Stimulated activated naive CD8-positive, alpha-beta T cell treated with anti-CD3 and anti-CD28 coated beads, Interleukin-15, Interleukin-2, amounts not matched to agents 100 U/mL and 50 U/mL, for 24 hours (primary cell): ENCODE data around the gene HAPLN2.

Source experiments
- ATAC-seq: fragments of 150-1000 bp; cut with Tn5 transposase; one replicate; pipeline ENCODE4 v1.10.0; 2021
- DNase-seq: peaks from one replicate; pipeline ENCODE4 v3.0.0; 2021

The HAPLN2 gene

DNA sequence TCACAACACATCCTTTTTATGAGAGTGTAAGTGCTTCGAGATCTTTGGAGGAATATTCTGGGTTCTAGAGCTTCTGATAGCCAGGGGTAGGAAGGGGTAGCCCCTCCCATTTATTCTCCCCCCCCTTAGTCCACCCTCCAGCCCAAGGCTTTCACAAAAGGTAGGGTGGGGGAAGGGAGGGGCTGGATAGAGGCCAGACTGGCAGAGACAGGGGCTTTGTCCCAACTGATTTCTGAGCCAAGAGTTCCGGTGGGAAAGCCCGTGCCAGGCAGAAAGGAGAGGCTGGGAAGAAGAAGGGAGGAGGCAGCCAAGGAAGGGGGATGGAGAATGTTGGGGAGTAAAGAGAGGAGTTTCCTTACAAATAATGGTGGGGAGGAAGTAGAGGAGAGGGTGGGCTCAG, 25.8 kb downstream of the HAPLN2 start:
- DNase-seq, result no peak
- no peak for ATAC-seq

DNA sequence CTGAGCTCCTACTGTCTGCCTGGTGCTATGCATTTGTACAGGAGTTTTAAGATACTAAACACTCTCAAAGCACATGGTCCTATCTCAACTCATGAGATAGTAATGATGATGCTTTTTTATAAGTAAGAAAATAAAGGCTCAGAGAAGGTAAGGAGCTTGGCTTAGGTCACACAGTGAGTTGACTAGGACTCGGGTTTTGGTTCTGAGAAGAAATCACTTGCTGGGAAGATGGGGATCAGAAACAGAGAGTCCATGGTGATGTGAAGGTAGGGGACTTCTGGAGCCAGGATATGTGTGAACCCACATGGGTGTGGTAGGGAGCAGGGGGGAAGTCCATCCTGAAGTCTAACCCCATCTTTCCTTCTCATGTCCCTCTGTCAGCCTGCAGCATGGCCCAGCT, 26.5 kb downstream of the HAPLN2 start:
- no peak for DNase-seq
- ATAC-seq, result no peak

DNA sequence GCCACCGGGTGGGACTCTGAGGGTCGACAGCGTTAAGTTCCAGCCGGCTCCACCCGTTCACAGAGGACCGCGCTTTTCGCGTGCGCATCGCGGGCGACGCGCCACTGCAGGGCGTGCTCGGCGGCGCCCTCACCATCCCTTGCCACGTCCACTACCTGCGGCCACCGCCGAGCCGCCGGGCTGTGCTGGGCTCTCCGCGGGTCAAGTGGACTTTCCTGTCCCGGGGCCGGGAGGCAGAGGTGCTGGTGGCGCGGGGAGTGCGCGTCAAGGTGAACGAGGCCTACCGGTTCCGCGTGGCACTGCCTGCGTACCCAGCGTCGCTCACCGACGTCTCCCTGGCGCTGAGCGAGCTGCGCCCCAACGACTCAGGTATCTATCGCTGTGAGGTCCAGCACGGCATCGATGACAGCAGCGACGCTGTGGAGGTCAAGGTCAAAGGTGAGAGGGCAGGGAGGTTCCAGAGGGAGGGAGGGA, 27.6 kb downstream of the HAPLN2 start:
- ATAC-seq (no peak), DNase-seq (no peak)

DNA sequence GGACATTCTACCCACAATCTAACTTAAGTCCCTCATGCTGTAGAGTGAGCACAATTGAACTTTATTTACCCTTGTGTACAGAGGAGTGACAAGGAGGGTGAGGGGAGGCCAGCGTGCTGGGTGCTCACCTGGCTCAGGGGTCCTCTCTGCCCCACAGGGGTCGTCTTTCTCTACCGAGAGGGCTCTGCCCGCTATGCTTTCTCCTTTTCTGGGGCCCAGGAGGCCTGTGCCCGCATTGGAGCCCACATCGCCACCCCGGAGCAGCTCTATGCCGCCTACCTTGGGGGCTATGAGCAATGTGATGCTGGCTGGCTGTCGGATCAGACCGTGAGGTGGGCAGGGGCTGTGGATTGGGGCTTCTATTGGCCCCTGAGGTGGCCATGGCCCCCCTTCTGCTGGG, 28.1 kb downstream of the HAPLN2 start:
- DNase-seq, result no peak
- no peak for ATAC-seq

DNA sequence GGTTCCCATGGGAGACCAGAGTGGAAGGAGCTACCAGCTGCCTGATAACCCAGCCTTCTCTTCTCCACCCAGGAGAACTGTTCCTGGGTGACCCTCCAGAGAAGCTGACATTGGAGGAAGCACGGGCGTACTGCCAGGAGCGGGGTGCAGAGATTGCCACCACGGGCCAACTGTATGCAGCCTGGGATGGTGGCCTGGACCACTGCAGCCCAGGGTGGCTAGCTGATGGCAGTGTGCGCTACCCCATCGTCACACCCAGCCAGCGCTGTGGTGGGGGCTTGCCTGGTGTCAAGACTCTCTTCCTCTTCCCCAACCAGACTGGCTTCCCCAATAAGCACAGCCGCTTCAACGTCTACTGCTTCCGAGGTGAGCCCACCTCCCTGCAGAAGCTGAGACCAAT, 29.3 kb downstream of the HAPLN2 start:
- ATAC-seq, result no peak
- DNase-seq, result no peak

DNA sequence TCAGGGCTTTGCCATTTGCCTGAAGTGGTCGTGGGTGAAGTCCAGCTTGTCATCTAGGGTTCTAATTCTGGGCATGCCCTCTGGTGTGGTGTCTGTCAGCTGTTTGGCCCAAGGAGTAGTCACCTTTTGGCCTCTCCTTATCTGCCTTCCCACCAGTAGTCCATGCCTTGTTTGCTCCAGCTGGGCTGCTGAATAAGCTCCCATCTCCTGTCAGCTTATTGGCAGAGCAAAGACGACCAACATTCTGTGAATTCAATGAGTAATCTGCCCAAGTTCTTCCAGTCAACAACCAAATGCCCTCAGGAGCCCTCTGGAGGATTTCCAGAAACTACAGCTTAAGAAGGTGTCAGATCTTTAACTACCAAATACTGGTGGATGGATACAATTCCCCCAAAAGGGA, 29.7 kb downstream of the HAPLN2 start:
- ATAC-seq, result no peak
- DNase-seq, result no peak

DNA sequence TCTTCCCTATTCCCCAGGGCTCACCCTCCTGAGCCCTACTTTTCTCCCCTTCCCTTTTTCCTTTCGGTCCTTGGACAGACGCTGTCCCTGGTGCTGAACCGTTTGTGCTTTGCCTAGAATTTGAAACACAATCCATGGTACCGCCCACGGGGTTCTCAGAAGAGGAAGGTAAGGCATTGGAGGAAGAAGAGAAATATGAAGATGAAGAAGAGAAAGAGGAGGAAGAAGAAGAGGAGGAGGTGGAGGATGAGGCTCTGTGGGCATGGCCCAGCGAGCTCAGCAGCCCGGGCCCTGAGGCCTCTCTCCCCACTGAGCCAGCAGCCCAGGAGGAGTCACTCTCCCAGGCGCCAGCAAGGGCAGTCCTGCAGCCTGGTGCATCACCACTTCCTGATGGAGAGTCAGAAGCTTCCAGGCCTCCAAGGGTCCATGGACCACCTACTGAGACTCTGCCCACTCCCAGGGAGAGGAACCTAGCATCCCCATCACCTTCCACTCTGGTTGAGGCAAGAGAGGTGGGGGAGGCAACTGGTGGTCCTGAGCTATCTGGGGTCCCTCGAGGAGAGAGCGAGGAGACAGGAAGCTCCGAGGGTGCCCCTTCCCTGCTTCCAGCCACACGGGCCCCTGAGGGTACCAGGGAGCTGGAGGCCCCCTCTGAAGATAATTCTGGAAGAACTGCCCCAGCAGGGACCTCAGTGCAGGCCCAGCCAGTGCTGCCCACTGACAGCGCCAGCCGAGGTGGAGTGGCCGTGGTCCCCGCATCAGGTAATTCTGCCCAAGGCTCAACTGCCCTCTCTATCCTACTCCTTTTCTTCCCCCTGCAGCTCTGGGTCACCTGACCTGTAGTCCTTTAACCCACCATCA, 33.1 kb downstream of the HAPLN2 start:
- DNase-seq (peak; percentile 37), ATAC-seq (no peak)

DNA sequence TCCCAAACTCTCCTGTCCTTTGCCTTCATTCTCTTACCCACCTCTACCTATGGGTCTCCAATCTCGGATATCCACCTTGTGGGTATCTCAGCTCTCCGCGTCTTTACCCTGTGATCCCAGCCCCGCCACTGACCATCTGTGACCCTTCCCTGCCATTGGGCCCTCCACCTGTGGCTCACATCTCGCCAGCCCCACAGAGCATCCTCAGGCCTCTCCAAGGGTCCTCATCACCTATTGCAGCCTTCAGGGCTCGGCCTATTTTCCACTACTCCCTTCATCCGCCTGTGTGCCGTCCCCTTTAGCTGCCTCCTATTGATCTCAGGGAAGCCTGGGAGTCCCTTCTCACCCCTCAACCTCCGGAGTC, 33.8 kb downstream of the HAPLN2 start:
- ATAC-seq, result no peak
- DNase-seq, result no peak

DNA sequence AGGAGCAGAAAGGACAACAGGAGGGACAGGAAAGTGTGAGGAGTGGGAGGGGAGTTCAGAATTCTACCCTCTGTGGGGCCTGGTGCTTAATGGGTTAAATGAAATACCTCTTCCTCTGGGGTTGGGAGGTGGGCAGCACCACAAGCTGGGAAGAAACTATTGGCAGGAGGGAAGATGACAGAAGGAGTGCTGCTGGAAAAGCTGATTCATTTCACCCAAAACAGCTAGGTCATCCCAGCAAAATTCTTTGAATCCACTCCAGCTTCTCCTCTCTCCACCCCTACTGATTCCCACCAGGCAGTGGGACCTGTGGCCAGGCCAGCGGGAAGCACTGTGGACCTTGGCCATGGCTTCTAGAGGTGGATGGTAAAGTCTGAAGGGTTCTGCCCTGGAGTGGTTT, 35.5 kb downstream of the HAPLN2 start:
- DNase-seq (no peak), ATAC-seq (no peak)

DNA sequence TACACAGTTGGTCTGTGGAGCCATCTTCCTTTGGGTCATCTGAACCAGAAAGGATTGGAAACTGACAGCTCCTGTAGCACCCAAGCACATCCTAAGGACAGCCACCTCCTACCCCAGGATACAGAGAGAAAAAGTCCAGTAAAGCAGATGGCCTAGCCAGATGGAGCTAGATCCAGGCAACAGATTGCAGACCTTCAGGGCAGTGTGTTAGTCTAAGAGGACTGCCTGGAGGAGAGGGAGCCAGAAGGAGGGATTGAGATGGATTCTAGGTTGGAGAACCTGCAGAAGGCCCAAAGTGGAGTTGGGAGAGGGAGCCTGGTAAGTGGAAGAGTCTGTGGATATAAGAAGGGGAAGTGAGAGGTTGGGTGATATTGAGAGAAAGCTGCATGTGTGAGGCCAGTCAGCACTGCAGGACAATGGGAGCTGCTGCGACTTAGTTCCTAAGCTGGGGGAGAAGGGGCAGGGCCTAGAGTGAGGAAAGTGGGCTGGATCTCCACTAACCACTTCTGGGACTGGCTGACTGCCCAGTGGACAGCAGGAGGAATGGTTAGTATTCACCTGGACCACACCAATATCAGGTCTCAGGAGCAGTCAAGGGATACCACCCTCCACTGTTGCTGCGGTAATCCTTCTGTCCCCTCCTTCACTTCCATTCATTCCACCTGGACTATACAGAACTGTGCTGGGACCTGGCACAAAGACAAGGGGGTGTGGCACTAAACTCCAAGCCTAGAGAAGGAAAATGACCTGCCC, 36.1 kb downstream of the HAPLN2 start:
- no peak for DNase-seq
- ATAC-seq, result no peak

DNA sequence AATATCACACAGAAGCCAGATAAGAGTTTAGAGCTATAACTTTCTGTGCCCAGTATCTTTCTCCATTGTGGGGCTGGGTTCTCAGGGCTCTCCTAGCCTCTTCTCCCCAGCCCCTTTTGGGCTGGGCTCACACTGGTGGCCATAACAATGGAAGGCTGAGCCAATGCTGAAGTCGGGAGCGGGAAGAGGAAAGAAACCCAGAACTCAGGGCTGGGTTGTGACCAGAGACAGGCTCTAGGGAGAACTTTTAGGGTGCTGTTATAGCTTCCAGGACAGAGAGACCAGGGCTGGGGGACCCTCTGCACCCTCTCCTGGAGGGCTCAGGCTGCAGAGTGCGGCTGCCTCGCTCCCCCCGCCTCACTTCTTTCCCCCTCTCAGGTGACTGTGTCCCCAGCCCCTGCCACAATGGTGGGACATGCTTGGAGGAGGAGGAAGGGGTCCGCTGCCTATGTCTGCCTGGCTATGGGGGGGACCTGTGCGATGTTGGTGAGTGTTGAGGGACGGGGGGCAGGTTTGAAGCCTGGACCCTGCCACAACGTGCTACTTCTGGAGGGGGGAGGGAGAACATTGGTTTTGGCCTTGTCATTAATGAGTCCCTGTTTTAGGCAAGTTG, 36.8 kb downstream of the HAPLN2 start:
- DNase-seq (no peak), ATAC-seq (no peak)

DNA sequence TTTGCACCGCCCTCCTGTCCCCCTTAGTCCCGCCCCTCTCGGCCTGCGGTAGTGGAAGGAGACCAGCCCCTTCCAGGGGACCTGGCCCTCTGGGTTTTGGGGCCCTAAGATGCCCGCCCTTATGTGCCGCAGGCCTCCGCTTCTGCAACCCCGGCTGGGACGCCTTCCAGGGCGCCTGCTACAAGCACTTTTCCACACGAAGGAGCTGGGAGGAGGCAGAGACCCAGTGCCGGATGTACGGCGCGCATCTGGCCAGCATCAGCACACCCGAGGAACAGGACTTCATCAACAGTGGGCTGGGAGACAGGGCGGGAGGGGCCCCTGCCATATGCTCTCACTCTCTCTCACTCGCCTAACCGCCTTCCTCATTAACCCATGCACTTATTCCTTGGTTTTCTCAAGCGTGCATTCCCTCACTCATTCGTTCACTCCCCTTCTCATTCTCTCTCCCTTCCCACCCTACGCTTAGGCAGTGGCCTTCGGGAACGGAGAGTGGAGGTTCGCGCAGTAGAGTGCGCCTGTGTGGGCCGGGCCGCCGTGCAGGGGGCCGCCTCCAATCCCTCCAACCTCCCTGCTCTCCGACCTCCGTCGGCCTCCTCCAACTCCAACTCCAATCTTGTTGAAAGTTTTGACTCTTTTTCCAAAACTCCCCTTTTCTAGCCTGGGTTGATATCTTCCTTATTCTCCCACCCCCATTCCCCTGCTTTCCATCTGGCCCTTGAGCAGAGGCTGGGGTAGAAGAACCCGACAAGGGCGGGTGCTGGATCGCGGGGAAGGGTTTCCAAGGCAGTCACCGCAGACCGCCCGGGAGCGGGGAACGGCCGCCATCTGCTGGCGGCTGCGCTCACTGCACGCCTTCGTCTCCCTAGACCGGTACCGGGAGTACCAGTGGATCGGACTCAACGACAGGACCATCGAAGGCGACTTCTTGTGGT, 37.9 kb downstream of the HAPLN2 start:
- DNase-seq, result peak; percentile 84

DNA sequence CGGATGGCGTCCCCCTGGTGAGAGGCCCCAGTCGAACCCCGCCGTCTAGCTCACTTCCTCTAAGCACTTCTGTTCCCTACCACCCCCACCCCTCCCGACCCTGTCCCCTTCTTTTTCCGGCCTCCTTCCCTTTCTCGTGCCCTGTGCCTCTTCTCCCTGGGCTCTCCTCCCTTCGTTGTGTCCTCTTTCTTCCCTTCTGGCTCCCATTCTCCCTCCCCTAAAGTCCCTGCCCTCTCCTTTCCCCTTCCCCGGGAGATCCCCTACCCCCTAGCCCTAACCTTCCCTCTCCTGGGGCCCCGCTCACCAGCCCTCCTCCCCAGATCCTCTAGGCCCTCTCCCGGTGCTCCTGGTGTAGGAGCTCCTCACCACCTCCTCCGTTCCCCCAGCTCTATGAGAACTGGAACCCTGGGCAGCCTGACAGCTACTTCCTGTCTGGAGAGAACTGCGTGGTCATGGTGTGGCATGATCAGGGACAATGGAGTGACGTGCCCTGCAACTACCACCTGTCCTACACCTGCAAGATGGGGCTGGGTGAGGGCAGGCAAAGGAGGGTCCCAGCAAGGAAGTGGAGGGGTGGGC, 38.6 kb downstream of the HAPLN2 start:
- ATAC-seq (no peak), DNase-seq (no peak)

More for the DNA sequence above, 37.9 kb downstream of the HAPLN2 start:
- peak; percentile 24 for ATAC-seq

DNA sequence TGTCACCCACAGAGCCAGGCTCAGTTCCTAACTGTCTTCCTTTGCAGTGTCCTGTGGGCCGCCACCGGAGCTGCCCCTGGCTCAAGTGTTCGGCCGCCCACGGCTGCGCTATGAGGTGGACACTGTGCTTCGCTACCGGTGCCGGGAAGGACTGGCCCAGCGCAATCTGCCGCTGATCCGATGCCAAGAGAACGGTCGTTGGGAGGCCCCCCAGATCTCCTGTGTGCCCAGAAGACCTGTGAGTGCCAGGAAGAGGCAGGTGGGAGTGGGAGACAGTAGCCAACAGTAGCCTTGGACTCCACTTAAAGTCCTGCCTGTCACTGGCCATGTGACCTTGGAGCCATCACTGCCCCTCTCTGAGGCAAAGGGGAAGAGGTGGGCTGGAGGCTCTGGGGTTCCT, 39.3 kb downstream of the HAPLN2 start:
- no peak for ATAC-seq
- no peak for DNase-seq

DNA sequence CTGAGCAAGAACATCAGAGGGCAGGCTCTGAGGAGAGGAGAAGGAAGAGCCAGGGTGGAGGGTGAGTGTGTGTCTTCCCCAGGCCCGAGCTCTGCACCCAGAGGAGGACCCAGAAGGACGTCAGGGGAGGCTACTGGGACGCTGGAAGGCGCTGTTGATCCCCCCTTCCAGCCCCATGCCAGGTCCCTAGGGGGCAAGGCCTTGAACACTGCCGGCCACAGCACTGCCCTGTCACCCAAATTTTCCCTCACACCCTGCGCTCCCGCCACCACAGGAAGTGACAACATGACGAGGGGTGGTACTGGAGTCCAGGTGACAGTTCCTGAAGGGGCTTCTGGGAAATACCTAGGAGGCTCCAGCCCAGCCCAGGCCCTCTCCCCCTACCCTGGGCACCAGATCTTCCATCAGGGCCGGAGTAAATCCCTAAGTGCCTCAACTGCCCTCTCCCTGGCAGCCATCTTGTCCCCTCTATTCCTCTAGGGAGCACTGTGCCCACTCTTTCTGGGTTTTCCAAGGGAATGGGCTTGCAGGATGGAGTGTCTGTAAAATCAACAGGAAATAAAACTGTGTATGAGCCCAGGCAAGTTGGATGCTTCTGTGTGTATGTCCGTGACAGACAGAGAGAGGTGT, 39.8 kb downstream of the HAPLN2 start:
- DNase-seq (no peak), ATAC-seq (no peak)

DNA sequence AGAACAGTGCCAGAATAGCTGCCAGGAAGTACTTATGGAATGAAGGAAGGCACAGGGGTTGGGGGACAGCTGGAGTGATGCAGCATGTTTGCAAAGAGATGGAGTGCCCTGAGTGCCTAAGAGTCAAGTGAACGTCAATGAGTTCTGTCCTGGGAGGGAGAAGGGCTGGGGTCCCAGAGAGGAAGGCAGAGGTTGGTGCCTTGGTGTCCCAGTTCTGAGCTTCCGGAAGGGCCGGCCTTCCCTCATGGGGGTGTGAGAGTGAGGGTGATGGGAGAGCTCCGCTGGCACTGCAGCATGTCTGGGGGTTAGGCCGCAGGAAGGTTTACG, 40.4 kb downstream of the HAPLN2 start:
- ATAC-seq (no peak), DNase-seq (no peak)

DNA sequence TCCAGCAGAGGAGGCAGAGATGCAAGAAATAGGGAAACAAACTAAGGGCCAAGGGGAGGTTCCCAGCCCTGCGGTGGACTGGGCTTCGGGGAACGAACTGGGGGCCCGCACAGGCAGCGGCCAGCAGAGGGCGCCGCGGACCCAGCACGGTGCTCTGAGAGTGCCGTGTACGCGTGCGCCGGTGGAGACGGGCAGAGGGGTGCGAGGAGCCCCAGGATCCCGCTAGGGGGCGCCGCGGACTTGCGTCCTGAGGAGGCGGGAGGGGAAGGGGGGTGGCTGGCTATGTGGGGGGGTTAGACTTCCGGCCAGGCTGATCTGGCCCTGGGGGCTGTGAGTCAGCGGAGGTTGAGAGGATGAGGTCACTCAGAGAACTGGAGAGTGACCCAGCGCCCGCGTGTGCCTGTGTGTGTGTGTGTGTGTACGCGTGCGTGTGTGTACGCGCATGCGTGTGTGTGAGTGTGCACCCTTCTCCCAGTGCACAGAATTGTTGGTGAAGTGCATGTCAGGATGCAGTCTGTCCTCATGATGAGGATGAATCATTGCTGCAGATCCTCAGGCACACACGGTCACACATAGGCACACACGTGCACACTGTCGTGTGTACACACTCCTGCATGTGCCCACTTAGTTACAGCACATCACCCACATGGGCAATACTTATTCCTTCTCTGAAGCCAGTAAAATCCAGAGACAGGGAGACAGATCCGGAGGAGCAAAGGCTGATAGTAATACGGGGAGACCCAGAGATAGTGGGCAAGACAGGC, 41.0 kb downstream of the HAPLN2 start:
- peak; percentile 99 for DNase-seq
- ATAC-seq, result peak; percentile 85

DNA sequence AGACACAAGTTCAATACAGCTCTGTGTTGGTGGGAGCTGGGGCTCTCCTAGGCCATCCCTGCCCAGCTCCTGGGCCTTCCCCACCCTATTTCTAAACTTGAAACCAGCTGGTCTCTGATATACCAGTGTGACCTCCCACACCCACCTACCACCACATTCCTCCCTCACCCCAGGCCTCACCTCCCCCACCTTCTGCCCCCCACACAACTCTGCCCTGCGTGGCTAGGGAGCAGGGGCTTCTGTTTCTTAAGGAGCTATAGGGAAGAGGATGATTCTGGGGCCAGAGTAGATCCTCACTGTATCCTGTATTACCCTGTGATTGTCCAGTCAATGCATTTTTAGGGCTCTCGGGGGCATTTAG, 41.5 kb downstream of the HAPLN2 start:
- DNase-seq, result no peak

DNA sequence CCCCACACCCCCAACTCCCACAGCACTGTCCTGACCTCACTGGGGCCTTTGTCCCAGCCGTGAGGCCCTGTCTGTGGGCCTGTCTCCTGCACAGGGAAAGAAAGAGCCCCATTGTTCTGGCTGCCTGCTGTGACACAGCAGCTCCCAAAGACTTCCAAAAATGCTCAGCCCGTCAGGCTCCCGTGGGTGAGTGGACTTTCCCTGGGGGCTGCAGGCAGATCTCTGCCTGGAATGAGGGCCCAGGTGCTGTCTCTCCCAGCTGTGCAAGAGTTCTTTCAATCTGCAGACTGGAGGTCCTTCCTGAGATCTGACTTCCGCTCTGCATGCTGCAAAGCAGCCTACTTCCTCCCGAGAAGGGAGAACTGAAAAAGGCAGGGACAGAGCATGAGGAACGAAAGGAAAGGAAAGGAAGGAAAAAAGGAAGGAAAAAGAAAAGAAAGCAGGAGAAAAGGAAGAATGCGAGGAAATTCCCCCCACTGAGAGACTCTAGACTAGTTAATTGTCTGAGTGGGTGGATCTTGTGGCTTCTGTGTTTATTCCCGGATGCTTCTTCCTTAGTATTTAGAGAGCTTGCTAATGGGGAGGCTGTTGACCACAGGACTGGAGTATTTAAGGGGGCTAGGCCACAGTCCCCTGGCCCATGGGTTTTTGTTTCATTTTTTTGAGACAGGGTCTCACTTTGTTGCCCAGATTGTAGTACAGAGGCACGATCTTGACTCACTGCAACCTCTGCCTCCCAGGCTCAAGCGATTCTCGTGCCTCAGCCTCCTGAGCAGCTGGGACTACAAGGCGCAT, 43.0 kb downstream of the HAPLN2 start:
- ATAC-seq, result no peak
- no peak for DNase-seq

More for the DNA sequence above, 41.5 kb downstream of the HAPLN2 start:
- peak; percentile 8 for ATAC-seq

DNA sequence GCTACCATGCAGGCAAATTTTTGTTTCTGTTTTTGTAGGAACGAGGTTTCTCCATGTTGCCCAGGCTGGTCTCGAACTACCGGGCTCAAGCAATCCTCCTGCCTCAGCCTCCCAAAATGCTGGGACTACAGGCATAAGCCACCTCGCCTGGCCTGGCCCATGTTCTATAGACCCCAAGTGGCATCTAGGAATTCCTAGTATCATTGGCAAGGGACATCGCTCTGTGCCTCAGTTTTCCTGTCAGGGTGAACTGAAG, 43.5 kb downstream of the HAPLN2 start:
- DNase-seq, result no peak
- ATAC-seq, result no peak
